GM13977 (cell line): Measurements from ENCODE around the gene APC.
"Not testable (repeated sequence)": the region's sequence is repeated elsewhere in the genome, so short reads cannot be mapped to it uniquely, and the experiment has no call there.

Experiments used
- DNase-seq: peaks from one replicate; pipeline ENCODE4 v3.0.0; 2012; ENCODE audit warnings: low spot score
- in situ Hi-C: fragments of 300-500 bp; cut with MboI; formaldehyde crosslinking; loops from one replicate; pipeline ENCODE4 v1.12.0; 2022; ENCODE audit warnings: low sequenced_read_pairs, low pct_unique_long_range_greater_than_20kb, mixed read lengths, inconsistent platforms; ENCODE audit not compliant: unreplicated experiment
- TF ChIP-seq, protein P1 (sequence below): IDR thresholded peaks from 2 replicates; pipeline ENCODE4 v1.5.1; 2012; ENCODE audit warnings: mild to moderate bottlenecking, control low read depth; ENCODE audit not compliant: insufficient read depth; ENCODE audit errors: extremely low read depth, missing control alignments

Gene APC

DNA sequence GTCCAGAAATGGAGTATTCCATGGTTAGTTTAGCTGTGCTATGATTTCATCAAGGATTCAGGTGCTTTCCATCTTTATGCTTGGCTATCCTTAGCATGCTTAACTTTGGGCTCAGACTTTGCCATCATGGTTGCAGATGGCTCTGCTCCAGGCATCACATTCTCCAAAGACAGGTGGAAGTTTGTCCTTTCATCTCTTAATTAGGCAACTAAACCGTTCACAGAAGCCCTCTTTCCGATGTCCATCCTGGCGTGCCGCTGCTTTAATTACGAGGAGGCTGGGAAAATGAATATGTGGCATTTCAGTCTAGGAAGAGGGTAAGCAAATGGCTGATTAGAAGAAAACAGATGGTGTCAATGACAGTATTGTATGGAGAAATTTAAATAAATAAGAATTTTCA, 24.5 kb upstream of the APC start:
- TF ChIP-seq, protein P1, sequence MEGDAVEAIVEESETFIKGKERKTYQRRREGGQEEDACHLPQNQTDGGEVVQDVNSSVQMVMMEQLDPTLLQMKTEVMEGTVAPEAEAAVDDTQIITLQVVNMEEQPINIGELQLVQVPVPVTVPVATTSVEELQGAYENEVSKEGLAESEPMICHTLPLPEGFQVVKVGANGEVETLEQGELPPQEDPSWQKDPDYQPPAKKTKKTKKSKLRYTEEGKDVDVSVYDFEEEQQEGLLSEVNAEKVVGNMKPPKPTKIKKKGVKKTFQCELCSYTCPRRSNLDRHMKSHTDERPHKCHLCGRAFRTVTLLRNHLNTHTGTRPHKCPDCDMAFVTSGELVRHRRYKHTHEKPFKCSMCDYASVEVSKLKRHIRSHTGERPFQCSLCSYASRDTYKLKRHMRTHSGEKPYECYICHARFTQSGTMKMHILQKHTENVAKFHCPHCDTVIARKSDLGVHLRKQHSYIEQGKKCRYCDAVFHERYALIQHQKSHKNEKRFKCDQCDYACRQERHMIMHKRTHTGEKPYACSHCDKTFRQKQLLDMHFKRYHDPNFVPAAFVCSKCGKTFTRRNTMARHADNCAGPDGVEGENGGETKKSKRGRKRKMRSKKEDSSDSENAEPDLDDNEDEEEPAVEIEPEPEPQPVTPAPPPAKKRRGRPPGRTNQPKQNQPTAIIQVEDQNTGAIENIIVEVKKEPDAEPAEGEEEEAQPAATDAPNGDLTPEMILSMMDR, result no peak
- no peak for DNase-seq

DNA sequence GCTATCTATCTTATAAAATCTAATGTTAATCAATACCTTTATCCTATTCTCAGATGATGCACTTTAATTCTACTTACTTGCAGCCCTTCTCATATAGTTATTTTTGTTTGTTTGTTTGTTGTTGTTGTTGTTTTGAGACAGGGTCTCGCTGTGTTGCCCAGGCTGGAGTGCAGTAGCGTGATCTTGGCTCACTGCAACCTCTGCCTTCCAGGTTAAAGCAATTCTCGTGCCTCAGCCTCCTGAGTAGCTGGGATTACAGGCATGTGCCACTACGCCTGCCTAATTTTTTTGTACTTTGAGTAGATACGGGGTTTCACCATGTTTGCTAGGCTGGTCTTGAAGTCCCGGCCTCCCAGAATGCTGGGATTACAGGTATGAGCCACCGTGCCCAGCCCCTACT, 20.8 kb upstream of the APC start:
- in situ Hi-C loops, DNase-seq: not testable (repeated sequence)

More for the DNA sequence above, 24.5 kb upstream of the APC start:
- in situ Hi-C loops, result no loop called here

- in situ Hi-C loops, result no loop called here
- TF ChIP-seq, protein P1, result no peak
- no peak for DNase-seq
Measured at GRCh38 chr5:112717506-112718082, 20.1 kb upstream of the APC start.

DNA sequence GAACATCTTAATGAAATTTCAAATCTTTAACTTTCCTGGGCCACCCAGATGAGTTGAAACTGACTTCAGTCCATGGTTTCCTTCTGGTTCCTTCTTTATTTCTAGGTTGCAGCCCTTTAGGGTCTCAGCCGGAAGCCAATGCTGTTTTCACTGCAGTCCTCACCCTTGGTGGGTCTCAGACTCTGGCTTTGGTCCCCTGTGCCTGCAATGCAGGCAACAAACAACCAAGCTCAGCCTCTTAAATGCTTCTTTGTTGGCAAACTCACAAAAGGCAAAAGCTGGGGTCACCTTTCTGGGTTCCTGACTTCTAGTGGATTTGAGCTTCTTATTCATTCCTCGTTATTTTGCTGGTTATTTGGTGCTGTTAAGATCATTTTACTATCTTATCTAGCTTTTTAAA, 19.3 kb upstream of the APC start:
- in situ Hi-C loops, result no loop called here
- DNase-seq, result no peak
- TF ChIP-seq, protein P1, result no peak

DNA sequence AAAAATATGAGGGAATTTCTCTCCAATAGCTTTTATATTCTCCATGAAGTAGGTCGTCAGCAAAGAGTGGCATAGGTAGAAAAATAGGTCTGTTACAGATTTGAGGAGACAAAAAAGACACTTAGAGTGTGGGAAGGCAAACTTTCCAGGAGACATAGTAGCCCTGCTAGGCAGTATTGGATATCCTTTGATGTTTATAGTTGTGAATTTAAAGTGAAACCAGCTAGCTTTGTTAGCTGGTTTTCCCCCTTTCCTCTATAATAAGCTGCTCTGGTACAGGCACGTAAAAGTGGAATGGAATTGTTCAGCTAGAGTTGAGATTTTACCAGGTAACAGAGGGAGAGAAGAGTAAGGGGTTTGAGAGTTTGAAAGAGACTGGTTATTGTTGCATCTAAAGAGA, 17.1 kb upstream of the APC start:
- in situ Hi-C loops, result no loop called here
- TF ChIP-seq, protein P1, result no peak
- DNase-seq, result no peak

DNA sequence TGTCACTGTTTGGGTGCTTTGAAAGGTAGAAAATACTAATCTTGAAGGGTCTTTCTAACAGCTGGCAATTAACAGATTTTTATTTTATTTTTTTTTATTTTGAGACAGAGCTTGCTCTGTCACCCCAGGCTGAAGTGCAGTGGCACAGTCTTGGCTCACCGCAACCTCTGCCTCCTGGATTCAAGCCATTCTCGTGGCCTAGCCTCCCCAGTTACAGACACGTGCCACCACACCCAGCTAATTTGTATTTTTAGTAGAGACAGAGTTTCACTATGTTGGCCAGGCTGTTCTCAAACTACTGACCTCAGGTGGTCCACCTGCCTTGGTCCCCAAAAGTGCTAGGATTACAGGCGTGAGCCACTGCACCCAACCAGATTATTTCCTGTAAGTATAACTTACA, 12.8 kb upstream of the APC start:
- TF ChIP-seq, protein P1, result no peak
- in situ Hi-C loops, result no loop called here
- no peak for DNase-seq

- in situ Hi-C loops, result no loop called here
- TF ChIP-seq, protein P1, result no peak
- no peak for DNase-seq
Measured at GRCh38 chr5:112729630-112730029, 8.1 kb upstream of the APC start.
